ENCODE results near the gene RIMS1. TPM values are rescaled to one million over a fixed set of nuclear protein-coding genes. Genes with fewer than 3 reads are reported as not detected.

RIMS1 gene, protein sequence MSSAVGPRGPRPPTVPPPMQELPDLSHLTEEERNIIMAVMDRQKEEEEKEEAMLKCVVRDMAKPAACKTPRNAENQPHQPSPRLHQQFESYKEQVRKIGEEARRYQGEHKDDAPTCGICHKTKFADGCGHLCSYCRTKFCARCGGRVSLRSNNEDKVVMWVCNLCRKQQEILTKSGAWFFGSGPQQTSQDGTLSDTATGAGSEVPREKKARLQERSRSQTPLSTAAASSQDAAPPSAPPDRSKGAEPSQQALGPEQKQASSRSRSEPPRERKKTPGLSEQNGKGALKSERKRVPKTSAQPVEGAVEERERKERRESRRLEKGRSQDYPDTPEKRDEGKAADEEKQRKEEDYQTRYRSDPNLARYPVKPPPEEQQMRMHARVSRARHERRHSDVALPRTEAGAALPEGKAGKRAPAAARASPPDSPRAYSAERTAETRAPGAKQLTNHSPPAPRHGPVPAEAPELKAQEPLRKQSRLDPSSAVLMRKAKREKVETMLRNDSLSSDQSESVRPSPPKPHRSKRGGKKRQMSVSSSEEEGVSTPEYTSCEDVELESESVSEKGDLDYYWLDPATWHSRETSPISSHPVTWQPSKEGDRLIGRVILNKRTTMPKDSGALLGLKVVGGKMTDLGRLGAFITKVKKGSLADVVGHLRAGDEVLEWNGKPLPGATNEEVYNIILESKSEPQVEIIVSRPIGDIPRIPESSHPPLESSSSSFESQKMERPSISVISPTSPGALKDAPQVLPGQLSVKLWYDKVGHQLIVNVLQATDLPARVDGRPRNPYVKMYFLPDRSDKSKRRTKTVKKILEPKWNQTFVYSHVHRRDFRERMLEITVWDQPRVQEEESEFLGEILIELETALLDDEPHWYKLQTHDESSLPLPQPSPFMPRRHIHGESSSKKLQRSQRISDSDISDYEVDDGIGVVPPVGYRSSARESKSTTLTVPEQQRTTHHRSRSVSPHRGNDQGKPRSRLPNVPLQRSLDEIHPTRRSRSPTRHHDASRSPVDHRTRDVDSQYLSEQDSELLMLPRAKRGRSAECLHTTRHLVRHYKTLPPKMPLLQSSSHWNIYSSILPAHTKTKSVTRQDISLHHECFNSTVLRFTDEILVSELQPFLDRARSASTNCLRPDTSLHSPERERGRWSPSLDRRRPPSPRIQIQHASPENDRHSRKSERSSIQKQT (N-terminal part only)
- 56.7 TPM for total RNA-seq

DNA sequence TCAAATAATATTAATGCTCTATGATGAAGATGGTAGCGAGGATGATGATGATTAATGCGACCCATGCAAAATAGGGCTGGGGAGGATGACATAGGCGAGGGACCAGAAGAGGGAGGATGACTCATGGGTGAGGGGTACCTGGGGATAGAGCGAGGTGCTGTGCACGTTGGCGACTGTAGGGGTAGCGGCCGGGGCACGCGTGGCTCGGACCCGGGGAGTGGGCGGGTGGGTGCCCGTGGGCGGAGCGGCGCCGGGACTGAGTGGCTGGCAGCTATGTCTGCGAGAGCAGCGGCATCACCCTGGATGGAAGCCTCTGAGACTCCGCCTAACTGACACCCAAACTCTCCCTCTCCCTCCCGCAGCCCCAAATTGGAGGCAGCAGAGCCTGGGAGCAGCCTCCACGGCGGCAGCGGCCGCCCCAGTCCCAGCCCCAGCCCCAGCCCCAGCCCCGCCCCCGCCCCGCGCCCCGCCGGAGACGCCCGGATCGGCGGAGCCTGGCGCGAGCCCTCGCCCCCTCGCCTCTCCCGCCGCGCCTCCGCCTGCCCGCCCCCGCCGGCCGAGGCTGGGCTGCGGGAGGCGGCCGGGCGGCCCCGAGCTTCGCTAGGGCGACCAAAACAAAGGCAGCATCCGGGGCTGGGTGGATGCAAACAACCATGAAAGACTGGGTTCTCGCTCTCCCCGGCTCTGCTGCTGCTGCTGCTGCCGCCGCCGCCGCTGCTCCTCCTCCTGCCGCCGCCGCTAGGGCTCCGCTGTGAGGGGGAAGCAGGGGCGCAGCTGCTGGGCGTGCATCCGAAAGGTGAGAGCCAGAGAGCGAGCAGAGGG, at the start of gene RIMS1:
Gene RIMS1 (plus strand): TSS at position 367 of the 822 bp plus-strand sequence. CDS start 474 bp downstream, outside the sequence.

All from camera-type eye (tissue), 1 donor.